HG03469 (cell line): ENCODE results near the gene WWOX.

Experiments
- ATAC-seq: cut with Tn5 transposase; IDR thresholded peaks from one replicate; pipeline ENCODE4 v1.9.1; 2021; ENCODE audit warnings: mild to moderate bottlenecking, moderate library complexity, moderate number of reproducible peaks; ENCODE audit not compliant: unreplicated experiment

The WWOX gene

DNA sequence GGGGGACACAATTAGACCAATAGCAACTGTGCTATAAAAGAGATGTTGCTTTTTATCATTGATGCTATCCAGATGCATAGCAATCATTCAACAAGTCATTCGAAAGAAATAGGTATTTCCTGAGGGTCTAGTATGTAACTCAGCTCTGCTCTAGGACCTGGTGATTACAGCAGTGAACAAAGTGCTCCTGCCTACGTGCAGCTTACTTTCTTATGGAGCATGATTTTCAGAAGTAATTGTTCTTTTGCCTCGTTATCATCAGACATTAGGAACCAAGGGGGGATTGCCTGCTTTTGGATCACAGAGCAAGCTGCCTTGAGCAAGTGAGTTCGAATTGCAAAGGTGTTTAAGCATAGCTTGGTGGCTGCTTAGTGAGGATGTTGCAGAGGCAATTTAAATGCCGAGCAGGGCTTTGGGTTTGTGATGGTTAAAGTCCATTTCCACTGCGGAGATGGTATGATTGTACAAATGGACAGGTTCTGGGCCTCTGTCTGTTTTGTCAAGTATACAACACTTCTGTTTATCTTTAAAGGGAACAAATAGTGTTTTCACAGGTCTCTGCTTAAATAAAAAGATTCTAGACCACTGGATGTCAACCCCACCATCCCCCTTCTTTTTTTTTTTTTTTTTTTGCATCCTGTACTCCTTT is 41.5 kb downstream of the WWOX start:
- ATAC-seq = no peak

DNA sequence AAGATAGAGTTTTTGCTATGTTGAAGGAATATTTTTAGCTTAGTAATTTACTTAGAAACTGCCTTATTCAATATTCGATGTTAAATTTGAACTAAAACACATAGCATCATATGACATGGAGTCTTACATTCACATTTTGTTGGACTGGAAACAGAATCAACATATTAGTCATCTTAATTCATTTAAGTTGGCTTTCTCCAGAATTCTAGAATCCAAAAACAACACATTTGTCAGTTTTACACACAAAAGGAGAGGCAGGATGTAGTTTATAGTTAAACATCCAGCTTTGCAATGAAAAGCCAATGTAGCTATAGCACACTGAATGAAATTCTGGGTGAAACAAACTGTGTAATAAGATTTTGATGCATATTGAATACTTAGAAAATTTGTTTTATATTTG is 43.3 kb downstream of the WWOX start:
- no peak for ATAC-seq

DNA sequence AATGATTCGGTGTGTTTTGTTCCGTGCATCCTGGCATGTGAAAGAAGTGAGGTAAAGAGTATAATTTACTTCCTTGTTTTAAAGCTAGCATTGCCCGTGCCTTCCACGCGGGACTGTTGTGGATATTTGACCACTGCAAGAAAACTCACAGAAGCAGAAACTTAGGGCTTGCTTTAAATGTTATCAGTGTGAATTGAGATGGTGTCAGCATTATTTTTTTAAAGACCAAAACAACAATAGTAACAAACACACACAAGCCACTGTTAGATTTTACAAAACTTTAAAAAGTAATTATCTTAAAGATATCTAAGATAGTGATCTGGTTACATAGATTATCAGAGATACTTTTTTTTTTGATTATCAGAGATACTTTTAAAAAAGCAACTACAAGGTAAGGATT is 47.4 kb downstream of the WWOX start:
- no peak for ATAC-seq

DNA sequence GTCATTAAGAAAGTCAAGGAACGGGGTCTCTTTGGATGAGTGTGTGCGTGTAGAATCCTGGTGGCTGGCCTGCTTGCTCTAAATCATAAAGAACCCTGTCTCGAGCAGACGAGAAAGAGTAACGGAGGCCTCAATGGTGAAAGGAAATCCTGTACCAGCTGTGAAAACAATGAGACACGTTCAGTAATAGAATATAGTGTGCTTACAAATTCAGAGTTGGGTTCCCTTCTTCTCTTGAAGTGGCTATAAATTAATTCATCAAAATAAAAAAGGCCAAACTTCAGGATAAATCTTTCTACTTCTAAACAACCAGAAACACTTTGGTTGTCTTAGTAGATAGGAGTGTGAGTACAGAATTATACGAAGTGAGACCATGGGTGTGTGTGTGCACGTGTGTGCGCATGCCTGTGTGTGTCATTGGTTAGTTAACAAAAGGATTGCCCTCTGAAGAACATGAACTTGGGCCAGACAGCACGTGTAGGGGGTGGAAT is 48.5 kb downstream of the WWOX start:
- no peak for ATAC-seq

DNA sequence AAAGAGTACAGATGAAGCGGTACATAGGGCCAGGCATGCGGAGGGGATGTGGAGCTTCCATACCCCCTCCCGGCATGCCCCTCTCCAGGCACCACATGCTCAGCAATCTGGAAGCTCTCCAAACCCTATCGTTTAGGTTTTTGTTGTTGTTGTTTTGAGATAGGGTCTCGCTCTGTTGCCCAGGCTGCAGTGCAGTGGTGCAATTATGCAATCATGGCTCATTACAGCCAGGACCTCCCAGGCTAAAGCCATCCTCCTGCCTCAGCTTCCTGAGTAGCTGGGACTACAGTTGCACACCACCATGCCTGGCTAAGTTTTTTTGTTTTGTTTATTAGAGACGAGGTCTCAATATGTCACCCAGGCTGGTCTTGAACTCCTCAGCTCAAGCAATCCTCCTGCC is 50.8 kb downstream of the WWOX start:
- no peak for ATAC-seq

DNA sequence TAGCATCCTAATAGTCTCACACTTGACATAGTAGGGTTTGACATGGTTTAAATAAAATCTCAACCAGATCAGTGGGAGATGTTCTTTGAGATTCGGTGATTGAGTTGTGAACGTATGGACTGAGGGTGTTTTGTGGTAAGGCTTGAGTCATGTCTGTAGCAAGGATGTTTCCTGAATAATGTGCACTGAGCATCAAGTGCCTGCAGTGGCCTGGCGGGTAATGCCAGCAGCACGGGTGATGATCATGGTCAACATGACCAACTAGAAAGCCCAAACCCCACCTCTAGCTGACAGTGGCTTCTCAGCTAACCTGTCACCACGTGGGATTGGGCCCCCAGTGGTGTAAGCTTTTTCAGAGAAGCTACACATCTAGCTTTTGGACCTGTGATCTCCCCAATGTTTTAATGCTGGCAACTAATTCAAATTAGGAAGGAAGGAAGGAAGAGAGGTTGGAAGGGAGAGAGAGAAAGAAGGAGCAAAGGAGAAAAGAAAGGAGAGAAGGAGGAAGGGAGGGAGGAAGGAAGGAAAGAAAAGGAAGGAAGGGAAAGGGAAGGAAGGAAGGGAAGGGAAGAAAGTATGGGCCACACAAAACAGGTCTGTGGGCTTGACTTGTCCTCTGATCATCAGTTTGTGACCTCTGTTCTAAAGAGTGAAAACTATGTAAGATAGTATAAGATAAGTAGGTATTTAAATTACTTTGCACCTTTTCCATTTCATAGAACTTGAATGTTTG is 55.4 kb downstream of the WWOX start:
- no peak for ATAC-seq

DNA sequence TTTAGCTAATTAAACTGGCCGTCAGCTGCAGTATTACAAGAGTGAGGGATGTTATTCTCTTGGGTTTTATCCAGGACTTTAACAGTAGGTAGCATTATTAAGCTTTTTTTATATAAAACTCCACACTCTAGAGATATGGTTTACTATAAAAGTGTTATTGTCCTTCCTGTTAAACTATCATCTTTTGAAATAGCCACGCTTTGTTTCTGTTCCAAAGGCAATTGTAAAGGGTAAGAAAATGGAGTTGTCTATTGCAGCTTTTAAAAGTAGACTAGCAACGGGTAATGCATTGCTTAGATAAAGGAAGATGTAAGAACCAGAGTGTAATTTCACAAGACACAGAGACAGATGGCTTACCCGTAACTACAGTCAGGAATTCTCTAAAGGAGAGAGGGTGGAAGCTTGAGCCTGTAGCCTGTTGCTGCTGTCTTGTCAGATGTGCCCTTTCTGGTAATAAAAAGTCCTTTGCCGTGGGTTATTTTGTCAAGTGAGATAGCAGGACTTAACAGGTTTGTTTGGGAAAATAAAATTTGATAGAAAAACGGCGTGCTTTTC is 56.4 kb downstream of the WWOX start:
- no peak for ATAC-seq

DNA sequence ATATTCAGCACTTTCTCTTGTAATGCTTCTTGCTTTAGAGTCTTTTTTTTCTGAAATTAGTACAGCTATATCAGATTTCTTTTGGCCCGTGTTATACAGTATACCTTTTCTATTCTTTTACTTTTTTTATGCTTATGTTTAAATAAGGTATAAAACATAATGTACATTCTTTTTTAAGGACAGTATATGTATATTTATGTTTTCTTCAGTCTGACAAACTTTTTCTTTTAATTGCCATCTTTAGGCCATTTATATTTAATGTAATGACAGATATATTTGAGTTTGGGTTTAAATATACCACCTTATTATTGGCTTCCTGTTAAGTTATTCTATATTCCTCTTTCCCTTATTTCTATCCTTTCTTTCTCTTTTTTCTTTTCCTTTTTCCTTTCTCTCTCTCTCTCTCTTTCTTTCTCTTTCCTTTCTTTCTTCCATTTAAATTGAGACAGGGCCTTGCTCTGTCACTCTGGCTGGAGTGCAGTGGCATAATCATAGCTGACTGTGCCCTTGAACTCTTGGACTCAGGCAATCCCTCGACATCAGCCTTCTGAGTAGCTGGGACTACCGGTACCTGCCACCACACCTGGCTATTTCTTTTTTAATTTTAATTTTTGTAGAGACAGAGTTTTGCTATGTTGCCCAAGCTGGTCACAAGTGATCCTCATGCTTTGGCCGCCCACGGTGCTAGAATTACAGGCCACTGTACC is 61.7 kb downstream of the WWOX start:
- no peak for ATAC-seq

DNA sequence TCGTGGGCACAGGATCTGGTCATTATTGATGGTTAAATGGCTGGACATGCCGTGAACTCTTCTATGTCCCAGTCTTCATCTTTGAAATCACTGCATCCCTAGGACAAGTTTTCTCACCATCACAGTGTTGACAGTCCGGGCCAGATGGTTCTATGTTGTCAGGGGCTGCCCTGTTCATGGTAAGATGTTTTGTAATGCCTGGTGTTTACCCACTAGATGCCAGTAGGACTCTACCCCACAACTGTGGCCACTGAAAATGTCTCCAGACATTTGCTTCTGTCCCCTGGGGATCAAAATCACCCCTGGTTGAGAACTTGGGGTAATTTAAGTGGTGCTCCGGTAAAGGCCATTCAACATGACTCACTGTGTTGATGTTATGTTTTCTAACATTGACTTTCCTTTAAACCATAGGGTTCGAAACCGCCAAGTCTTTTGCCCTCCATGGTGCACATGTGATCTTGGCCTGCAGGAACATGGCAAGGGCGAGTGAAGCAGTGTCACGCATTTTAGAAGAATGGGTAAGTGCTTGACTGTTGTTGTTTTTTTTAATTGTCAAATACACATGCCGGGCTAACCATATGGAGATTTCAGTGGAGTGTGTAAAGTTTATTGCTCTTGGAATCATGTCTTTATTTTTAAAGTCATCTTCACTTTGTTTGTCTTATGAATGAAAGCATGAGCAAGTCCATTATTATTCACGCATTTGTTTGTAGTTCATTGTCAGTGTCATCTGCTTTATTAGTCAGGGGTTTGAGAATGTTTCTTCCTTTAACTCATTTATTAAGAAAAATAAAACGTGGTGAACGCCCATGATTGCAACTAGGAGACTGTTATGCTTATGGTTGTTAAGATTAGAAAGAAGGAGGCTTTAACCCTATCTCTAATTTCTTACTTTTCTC is 64.6 kb downstream of the WWOX start:
- no peak for ATAC-seq

DNA sequence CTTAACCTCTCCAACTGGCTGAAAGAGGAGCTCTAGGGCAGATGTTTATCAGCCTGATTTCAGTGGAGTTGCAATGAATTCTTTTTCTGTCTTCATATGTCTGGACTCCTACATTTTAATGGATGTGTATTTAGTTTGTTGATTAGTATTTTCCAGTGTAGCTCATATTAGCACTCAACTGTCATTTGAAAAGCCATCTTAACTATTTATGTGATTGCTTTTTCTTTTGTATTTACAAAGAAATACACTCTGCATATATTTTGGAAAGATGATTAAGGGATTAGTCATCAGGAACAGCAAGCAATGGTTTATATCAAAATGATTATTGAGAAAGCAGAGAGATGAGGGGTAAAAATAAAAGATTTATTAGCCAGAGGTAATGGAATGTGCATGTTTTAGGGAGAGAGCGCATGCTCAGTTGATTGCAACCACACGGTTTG is 71.1 kb downstream of the WWOX start:
- ATAC-seq = no peak

DNA sequence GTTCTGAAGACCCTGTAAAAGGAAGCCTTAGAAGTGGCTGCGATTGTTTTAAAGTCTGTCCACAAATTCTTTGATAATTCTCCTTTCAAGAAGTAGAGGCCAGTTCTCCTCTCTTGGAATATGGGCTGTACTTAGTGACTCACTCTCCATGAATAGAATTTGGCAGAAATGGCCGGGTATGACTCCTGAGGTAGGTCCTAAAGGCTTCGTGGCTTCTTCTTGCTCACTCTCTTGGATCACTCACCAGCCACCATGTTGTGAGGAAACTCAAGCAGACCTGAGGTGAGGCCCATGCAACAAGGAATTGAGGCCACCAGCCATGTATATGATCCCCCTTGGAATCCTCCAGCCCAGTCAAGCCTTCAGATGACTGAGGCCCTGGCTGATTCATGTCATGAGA is 75.8 kb downstream of the WWOX start:
- ATAC-seq = no peak

DNA sequence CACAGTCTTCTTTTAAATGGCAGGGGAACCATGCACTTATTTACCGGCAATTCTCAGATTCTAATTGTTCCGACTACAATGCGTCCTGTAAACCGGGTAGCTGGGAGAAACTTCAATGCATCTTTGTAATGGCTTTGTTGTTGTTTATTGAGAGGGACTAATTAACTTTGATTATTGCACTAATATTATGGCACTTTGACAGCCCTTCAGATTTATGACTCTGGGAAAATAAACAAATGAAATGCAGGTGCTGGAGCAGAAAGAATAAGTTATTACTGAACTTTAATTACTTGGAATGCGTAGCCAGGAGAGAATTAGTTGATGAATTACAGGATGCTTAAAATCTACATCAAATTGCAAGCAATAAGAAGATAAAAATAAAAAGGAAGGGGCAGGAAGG is 77.0 kb downstream of the WWOX start:
- no peak for ATAC-seq

DNA sequence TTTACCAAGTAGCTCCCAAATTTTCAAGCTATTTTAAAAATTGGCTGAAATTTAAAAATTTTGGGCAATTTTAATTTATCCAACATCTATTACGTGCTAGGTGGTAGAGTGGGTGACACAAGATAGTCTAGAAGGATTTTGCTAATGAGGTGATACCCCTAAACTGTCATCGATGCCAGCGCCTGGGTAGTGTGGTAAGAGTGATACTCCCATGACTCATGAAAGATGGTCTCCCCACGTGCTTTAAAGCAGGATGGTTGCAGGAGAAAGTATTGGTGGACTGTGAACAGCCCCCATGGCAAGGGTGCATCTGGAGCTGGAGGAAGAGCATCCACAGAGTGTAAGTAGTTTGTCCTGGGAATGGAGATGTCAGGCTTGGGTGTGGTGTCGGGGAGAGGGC is 77.8 kb downstream of the WWOX start:
- no peak for ATAC-seq

DNA sequence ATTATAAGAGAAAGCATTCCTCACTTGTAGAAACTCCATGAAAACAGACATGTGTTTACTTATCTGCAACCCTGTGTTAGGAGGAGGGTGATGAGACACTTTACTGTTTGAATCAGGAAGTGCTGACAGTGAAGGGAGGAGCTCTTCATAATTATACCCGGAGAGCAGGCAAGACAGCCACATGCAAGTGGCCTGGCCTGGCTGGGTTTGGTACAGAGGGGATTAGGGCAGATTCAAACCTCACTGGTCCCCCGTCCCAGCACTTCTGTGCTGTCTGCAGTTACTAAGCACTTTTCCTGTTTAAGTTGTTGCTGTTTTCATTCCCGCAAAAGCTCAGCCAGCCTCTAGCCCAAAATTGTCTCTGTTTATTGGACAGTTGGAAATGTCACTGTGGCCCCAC is 78.5 kb downstream of the WWOX start:
- no peak for ATAC-seq

DNA sequence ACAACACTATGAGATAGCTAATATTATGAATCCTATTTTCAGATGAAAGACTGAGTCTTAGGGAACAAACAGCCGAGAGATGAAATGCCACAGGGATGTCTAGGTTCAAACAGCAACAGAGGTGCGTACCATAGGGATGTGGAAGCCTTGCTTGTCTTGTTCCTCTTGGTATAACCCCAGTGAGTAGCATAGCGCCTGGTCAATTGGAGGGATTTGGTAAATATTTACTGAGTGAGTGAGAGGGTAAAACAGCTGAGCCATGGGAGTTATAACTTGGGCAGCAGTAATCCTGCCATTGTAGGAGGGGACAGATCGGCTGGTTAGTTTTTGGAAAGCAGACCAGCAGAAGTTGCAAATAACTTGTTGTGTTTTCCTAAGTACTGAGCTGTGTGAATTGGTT is 80.2 kb downstream of the WWOX start:
- no peak for ATAC-seq

DNA sequence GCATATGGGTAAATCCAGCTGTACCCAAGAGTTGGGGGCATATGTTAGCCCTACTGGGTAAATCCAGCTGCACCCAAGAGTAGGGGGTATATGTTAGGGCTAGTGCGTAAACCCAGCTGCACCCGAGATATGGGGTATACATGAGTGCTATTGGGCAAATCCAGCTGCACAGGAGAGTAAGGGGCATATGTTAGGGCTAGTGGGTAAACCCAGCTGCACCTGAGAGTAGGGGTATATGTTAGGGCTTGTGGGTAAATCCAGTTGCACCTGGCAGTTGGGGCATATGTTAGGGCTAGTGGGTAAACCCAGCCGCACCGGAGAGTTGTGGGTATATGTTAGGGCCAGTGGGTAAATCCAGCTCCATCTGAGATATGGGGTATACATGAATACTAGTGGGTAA is 80.9 kb downstream of the WWOX start:
- ATAC-seq = no peak

DNA sequence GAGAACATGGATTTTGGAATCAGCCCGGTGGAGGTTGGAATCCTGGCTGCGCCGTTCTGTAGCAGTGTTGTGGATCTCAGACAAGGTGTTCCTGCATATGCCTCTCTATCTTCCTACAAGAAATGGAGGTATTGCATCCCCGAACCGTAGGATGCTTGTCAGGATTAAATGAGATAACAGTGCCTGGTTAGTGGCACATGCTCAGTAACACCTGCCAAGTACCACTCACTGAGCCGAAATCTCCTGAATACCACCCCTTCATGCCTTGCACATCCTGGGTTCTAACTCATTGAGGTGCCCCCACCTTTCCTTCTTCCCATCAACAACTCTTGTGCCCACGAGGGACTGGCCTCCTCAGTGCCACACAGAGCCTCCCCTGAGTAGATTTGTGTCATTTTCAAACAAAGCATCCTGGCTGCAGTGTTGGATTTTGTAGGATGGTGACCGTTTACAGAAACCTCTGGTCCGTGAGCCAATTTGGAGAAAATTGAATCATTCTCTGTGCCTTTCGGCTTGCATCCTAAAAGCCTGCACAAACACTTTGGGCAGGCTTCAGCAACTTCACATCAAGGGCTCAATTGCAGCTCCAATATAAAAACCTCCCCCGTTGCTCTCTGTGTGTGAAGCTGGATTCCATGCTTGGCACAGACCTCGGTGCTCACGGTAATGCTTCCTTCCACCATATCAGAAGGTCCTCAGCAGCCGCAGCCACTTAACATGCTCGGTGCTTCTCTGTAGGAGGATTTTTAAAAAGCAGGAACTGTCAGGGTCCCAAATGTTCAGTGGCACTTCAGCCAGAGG is 84.2 kb downstream of the WWOX start:
- no peak for ATAC-seq

DNA sequence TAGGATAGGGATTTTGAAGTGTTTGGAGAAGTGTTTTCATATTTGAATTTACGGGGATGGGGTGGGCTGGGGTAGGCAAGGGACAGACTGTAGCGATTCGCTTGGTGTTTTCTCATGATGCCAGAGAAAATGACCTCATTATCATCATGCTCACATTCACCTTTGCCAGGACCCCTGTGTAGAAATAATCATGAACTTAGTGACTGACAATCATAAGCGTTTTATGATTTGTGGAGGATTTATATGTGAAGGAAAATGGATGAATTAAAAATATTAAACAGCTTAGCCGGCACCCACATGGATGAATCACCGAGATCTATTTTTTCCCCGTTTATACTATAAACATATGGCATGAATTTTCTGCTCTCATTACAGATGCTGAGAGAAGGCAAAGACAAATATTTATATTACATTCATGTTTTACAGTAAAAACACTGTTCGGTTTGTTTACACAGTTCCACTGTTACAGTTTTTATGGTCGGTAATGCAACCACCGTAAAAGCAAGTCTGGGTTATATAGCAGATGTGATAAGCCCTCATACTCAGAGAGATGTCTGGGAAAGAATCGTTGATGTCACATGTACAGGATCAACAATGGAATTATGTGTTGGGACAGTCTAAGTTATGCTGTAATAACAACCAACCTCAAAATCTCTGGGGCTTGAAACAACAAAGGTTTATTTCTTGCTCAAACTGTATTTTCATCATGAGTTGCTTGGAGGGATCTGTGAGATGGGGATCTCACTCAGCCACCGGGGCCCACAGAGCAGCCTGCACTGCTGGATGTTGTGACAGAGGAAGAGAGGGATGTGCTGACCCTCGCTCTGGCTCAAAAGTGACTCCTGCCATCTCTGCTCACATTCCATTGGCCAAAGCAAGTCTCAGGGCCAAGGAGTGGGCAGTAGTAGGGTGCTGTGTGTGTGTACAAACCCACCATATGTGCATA is 85.1 kb downstream of the WWOX start:
- ATAC-seq = no peak

DNA sequence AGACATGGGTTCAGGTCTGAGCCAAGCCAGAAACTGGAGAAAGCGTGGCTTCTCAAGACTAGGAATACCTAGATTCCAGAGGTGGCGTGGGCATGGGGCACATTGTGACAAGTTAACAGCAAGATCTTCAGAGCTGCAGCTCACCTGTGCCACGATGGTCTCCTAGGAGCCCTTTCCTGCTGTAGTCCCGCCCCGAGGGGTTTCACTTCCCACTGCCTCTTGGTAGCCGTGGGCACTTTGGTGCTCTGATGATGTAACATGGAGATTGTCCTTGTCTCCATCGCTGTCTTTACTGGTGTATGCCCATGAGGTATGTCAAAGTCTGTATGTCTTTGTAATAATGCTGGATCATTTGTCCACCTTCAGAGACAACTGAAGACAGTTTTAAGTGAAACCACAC is 89.7 kb downstream of the WWOX start:
- ATAC-seq = no peak
